ENCODE data around the gene CDH23.

The CDH23 gene

GRCh38 chr10:71362141-71362540, 34.6 kb upstream of the CDH23 start:
- ATAC-seq (no peak), DNase-seq (ENCODE audit: low spot score in 2 of 2) (no peak)
- H3K4me1 Mint-ChIP-seq = peaks cover 21% of the 10 kb centered on the region
- H3K36me3 Mint-ChIP-seq = peaks cover 24% of the 10 kb centered on the region
- H3K4me3 Mint-ChIP-seq = no peak overlapping the region
- no peaks in the 10 kb centered on the region for H3K9me3 Mint-ChIP-seq
- H3K27ac Mint-ChIP-seq = peak overlapping the region; percentile 23

- Mint-ChIP-seq H3K4me3 (no peak overlapping the region), H3K9me3 (no peaks in the 10 kb centered on the region), H3K27ac (no peak overlapping the region), H3K4me1 (peaks cover 21% of the 10 kb centered on the region), H3K36me3 (peaks cover 18% of the 10 kb centered on the region)
- DNase-seq (ENCODE audit: low spot score in 2 of 2) (no peak), ATAC-seq (no peak)
Measured at GRCh38 chr10:71363936-71364335, 32.8 kb upstream of the CDH23 start.

DNA sequence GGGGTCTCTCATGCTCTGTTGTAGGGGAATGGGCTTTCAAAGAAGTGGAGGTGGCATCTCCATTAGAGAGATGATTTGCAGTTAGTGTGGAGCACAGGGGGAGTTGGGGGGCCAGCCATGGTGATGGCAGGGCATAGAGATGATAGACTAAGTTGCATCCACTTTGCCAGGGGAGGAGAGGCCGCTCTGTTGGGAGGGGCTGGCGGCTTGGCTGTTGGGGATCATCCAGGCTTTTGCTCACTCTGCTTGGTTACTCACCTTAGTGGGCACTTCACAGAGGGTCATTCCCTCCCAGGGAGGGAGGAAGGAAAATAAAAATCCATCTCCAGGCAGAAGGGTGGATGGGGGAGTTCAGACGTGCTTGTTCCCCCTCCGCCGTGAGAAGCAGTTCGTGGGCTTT, 31.4 kb upstream of the CDH23 start:
- H3K4me1 Mint-ChIP-seq = peaks cover 21% of the 10 kb centered on the region
- H3K36me3 Mint-ChIP-seq = peaks cover 10% of the 10 kb centered on the region
- DNase-seq (ENCODE audit: low spot score in 2 of 2) = no peak
- ATAC-seq = no peak
- no peaks in the 10 kb centered on the region for H3K9me3 Mint-ChIP-seq
- H3K4me3 Mint-ChIP-seq = no peak overlapping the region
- H3K27ac Mint-ChIP-seq = peak overlapping the region; percentile 74

GRCh38 chr10:71366690-71367089, 30.0 kb upstream of the CDH23 start:
- Mint-ChIP-seq H3K9me3 (no peaks in the 10 kb centered on the region), H3K36me3 (peaks cover 10% of the 10 kb centered on the region), H3K27ac (no peak overlapping the region), H3K4me3 (no peak overlapping the region), H3K4me1 (peaks cover 21% of the 10 kb centered on the region)
- ATAC-seq (no peak), DNase-seq (ENCODE audit: low spot score in 2 of 2) (no peak)

- DNase-seq (ENCODE audit: low spot score in 2 of 2) = no peak
- H3K27ac Mint-ChIP-seq = no peak overlapping the region
Measured at GRCh38 chr10:71367271-71367670, 29.4 kb upstream of the CDH23 start.

DNA sequence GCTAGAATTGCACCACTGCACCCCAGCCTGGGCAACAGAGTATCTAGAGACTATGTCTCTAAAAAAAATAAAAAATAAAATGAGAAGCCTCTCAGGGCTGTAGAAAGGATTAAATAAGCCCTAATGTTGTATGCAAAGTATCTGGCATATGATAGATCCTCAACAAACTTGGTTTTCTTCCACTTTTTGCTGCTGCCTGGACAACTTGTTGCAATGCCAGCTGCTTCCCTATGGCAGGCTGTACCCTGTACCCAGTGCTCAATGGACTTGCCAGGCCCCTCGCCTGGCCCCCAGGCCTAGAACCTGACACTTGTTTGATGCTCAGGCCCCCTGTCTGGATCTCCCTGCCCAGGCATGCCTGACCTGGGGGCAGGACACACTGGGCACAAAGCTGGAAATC, 28.5 kb upstream of the CDH23 start:
- Mint-ChIP-seq H3K36me3 (peaks cover 5% of the 10 kb centered on the region), H3K27ac (no peak overlapping the region), H3K4me3 (no peak overlapping the region), H3K4me1 (peaks cover 13% of the 10 kb centered on the region), H3K9me3 (no peaks in the 10 kb centered on the region)
- ATAC-seq (no peak), DNase-seq (ENCODE audit: low spot score in 2 of 2) (no peak)

More at GRCh38 chr10:71367271-71367670, 29.4 kb upstream of the CDH23 start:
- H3K9me3 Mint-ChIP-seq = no peaks in the 10 kb centered on the region
- H3K4me3 Mint-ChIP-seq = no peak overlapping the region
- H3K4me1 Mint-ChIP-seq = peaks cover 16% of the 10 kb centered on the region
- H3K36me3 Mint-ChIP-seq = peaks cover 5% of the 10 kb centered on the region
- no peak for ATAC-seq

DNA sequence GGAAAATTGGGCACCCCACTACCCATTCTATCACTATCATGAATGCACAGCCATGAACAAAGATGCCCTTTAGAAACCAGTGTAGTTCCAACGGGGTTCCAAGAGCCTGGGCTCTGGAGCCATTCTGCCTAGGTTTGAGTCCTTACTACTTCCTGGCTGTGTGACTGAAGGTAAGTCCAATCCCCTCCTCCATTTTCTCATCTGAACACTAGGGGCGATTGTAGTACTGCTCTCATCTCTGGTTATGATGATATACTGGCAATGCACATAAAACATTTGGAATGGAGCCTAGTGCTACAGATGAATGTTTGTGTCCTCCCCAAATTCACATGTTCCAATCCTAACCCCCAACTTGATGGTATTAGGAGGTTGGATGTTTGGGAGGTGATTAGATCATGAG, 28.1 kb upstream of the CDH23 start:
- ATAC-seq (no peak), DNase-seq (ENCODE audit: low spot score in 2 of 2) (no peak)
- Mint-ChIP-seq H3K36me3 (peaks cover 5% of the 10 kb centered on the region), H3K9me3 (no peaks in the 10 kb centered on the region), H3K27ac (no peak overlapping the region), H3K4me3 (no peak overlapping the region), H3K4me1 (peaks cover 13% of the 10 kb centered on the region)

DNA sequence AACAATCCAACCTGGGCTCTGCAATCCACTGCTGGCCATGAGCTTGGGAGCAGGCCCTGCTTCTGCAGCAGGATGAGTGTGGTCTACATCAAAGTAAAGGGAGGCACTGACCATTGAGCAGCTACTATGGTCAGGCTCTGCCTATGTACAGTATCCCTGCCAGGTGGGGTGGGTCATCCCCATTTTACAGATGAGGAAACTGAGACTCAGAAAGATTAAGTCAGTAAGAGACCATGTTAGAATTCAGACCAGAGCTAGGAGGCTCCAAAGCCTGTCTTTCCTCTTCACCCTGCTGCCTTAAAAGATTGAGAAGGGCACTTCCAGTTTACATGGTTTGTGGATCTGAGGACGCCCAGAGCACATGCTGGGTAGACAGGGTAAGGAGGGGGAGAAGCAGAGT, 27.1 kb upstream of the CDH23 start:
- H3K4me1 Mint-ChIP-seq = peaks cover 8% of the 10 kb centered on the region
- H3K4me3 Mint-ChIP-seq = no peak overlapping the region
- H3K36me3 Mint-ChIP-seq = peaks cover 5% of the 10 kb centered on the region
- no peak for DNase-seq (ENCODE audit: low spot score in 2 of 2)
- no peak for ATAC-seq
- no peaks in the 10 kb centered on the region for H3K9me3 Mint-ChIP-seq
- H3K27ac Mint-ChIP-seq = no peak overlapping the region

DNA sequence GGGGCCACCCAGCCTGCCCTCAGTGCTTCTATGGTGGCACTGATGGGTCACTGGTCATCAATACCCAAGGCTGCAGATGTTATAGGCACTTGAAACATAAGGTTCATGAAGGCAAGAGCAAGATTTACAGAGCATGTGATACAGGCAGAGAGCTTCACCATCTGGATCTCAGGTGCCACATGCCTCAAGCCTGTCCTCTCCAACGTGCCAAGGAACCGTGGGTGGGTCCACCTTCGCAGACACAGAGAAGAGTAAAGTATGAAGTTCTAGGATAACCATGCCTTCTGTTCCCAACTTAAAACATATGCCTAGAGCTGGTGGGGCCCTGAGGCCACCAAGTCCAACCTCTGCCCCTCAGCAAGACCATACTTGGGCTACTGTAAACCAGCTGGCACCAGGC, 26.7 kb upstream of the CDH23 start:
- H3K4me1 Mint-ChIP-seq = peaks cover 4% of the 10 kb centered on the region
- no peak for ATAC-seq
- H3K36me3 Mint-ChIP-seq = peaks cover 1% of the 10 kb centered on the region

GRCh38 chr10:71371750-71372166, 25.0 kb upstream of the CDH23 start:
- ATAC-seq = peak; percentile 56
- H3K36me3 Mint-ChIP-seq = no peaks in the 10 kb centered on the region
- no peaks in the 10 kb centered on the region for H3K9me3 Mint-ChIP-seq
- H3K27ac Mint-ChIP-seq = no peak overlapping the region
- H3K4me3 Mint-ChIP-seq = no peak overlapping the region
- DNase-seq (ENCODE audit: low spot score in 2 of 2) = no peak
- no peaks in the 10 kb centered on the region for H3K4me1 Mint-ChIP-seq

More for the DNA sequence above, 26.7 kb upstream of the CDH23 start:
- H3K27ac Mint-ChIP-seq = no peak overlapping the region
- H3K4me3 Mint-ChIP-seq = no peak overlapping the region
- H3K9me3 Mint-ChIP-seq = no peaks in the 10 kb centered on the region
- no peak for DNase-seq (ENCODE audit: low spot score in 2 of 2)

DNA sequence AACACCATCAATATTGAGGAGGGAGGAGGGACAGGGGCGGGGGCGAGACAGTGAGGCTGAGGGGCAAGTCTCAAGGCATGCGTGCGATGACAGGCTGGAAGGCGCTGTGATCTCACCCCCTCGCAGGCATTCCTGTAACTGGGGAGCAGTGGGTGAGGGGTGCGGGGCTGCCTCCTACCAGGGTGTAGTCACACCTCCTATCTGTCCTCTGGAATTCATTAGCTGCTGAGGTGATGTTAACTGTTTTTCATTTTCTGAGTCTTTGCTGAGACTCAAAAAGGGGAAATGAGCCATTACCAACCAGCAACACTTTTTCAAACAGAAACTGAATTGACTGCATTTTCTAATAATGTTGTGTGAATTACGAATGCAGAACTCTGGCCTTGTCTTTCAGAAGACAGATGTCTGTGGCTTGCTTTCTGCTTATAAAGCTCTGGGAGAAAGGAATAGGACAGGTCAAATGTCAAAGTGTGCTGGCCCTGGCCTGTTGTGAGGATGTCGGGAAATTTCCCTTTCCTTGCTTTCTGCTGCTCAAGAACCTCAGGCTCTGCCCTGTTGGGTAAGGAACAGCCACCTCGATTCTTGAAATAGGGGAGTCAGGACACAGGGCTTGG, 23.7 kb upstream of the CDH23 start:
- peaks cover 6% of the 10 kb centered on the region for H3K4me1 Mint-ChIP-seq
- H3K27ac Mint-ChIP-seq = no peak overlapping the region
- H3K9me3 Mint-ChIP-seq = no peaks in the 10 kb centered on the region
- ATAC-seq (no peak), DNase-seq (ENCODE audit: low spot score in 2 of 2) (no peak)
- H3K36me3 Mint-ChIP-seq = no peaks in the 10 kb centered on the region
- no peak overlapping the region for H3K4me3 Mint-ChIP-seq

DNA sequence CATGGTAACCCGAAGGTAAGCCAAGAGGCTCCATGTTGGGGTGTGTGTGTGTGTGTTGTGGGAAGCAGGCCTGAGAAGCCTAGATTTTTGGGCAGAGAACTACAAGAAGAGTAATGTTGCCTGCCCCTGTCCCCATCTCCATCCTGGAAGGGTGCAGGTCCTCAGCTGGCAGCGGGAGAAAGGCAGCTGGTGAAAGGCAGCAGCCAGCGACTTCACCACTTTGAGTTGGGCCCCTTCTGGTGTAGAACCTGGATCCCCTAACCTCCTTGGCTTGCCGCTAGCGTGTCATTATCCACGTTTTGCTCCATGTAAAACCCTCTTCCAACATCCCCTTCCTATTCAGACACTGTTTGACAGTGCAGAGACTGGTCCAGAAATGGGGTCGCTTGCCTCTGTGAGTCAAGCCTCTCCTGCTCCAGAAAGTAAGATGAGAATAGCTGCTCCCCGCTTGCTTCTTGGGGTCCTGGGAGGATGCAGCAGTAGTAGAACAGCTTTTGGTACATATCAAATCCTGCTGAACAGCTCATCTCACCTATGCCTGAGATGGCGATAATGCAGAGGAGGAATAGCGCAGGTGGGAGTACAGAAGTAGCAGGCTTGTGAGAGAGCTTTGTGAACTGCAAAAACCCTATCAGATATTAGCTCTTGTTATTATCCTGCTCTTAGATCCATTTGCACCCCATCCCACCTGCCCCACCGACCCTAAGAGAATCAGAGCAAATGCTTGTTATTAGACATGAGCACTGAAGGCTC, 22.1 kb upstream of the CDH23 start:
- Mint-ChIP-seq H3K4me3 (no peak overlapping the region), H3K36me3 (no peaks in the 10 kb centered on the region), H3K4me1 (peaks cover 6% of the 10 kb centered on the region), H3K27ac (no peak overlapping the region), H3K9me3 (no peaks in the 10 kb centered on the region)
- no peak for DNase-seq (ENCODE audit: low spot score in 2 of 2)
- no peak for ATAC-seq

- no peaks in the 10 kb centered on the region for H3K9me3 Mint-ChIP-seq
- DNase-seq (ENCODE audit: low spot score in 2 of 2) (no peak), ATAC-seq (no peak)
- no peaks in the 10 kb centered on the region for H3K36me3 Mint-ChIP-seq
- no peak overlapping the region for H3K4me3 Mint-ChIP-seq
- H3K27ac Mint-ChIP-seq = no peak overlapping the region
- H3K4me1 Mint-ChIP-seq = peaks cover 6% of the 10 kb centered on the region
Measured at GRCh38 chr10:71375952-71376351, 20.8 kb upstream of the CDH23 start.

DNA sequence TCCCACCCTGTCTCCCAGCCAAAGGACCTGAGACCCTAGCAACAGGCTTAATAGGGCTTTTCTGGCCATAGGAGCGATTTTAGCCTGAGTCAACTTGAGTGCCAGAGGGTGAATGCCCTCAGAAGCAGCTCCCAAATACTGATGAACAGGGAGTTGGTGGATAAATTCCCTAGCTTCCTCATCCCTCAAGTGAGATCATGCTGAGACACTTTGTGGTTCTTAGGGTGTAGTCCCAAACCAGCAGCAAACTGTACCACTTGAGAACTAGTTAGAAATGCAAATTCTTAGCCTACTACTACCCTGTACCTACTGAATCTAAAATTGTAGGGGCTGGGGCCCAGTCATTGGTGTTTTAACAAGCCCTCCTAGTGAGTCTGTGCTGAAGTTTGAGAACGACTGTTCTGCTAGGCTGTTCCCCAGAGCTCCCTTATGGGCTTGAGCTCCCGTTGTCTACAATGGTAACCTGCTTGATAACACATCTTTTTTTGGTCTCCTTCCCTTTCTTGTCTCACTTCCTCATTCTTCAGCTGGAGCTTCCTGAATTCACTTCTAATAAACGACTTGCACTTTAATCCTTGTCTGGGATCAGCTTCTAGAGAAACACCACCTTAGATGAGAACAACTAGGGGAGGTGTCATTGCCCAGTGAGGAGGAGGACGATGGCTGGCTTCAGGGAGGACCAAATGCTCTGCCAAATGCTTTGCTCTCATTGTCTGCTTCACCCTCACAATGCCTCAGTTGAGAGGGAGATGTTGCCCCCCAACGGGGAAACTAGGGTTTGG, 18.2 kb upstream of the CDH23 start:
- H3K4me3 Mint-ChIP-seq = no peak overlapping the region

DNA sequence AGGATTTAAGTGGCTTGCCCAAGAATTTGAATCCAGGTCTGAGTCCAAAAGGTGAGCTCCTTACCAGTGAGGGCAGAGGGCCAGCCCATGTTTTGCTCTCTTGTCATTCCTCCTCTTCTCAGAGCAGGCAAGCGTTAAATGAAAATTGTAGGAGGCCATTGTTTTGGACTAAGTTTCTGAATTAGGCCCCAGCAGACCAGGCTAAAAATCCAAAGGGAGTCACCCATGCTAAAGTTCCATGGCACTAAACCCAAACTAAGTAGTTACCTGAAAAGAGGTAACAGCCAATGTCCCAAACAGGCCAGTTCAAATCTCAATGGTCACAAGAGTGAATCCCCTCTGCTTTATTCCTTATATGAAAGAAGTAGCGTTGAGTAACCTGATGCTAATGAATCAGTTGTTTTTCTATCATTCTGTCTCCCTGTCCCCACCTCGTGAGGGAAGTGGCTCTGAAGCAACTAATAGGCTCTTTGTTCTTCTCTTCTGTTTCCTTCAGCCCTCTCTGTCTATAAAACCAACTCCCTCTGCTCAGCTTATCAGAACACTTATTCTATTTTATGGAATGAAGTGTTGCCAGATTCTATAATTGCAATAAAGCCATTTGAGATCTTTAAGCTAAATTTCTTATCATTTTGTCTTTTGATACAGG, 17.5 kb upstream of the CDH23 start:
- DNase-seq (ENCODE audit: low spot score in 2 of 2) (no peak), ATAC-seq (no peak)
- H3K36me3 Mint-ChIP-seq = no peaks in the 10 kb centered on the region
- no peak overlapping the region for H3K4me3 Mint-ChIP-seq
- no peaks in the 10 kb centered on the region for H3K9me3 Mint-ChIP-seq
- H3K4me1 Mint-ChIP-seq = peaks cover 6% of the 10 kb centered on the region
- no peak overlapping the region for H3K27ac Mint-ChIP-seq

More for the DNA sequence above, 18.2 kb upstream of the CDH23 start:
- no peak for DNase-seq (ENCODE audit: low spot score in 2 of 2)
- Mint-ChIP-seq H3K27ac (no peak overlapping the region), H3K4me1 (peaks cover 6% of the 10 kb centered on the region), H3K36me3 (no peaks in the 10 kb centered on the region), H3K9me3 (no peaks in the 10 kb centered on the region)
- no peak for ATAC-seq

Data from stimulated activated effector memory CD8-positive, alpha-beta T cell treated with anti-CD3 and anti-CD28 coated beads, Interleukin-12 subunit alpha, Interleukin-12 subunit beta, amount 100 ng/mL, for 72 hours (primary cell).